ENCODE results near the gene MAP2K5.

Gene MAP2K5

DNA sequence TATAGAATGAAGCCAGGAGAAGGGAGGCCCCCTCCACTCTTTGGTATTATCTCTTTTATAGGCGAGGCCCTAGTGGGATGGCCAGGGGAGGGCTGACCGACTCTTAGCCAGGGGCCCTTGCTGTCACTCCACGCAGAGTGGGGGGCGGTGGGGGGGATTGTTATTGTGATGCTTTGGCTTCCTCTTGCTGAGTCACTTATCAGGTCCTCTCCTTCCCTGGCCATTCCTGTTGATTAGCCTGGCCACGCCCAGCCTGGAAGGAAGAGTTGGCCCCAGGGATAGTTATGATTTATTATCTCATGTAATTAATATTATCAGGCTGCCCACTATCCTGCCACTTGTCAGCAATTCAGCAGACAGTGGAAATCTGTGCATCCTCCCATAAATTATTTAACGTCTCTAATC lies 257.3 kb downstream of the MAP2K5 start:
- in situ Hi-C loops (cut with HindIII; ENCODE audit: low sequenced_read_pairs) = no loop called here

DNA sequence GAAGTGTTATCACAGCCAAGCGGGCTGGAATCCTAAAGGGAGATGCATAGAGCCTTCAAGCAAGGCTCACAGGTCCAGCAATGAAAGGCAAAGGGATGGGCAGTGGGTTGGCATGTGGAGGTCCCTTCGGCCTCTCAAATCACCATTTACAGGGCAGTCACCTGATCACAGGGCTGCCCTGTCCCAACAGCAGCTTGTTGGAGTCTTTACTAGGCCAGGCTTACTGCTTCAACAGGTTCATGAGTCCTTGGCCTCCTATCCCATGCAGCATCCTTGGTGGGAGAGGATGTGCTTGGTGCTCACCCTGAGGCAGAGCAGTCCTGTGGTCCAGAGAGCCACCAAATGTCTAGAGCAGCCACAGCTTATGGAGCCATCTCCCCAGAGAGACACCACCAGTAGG lies 258.6 kb downstream of the MAP2K5 start:
- in situ Hi-C loops (cut with HindIII; ENCODE audit: low sequenced_read_pairs) = no loop called here

DNA sequence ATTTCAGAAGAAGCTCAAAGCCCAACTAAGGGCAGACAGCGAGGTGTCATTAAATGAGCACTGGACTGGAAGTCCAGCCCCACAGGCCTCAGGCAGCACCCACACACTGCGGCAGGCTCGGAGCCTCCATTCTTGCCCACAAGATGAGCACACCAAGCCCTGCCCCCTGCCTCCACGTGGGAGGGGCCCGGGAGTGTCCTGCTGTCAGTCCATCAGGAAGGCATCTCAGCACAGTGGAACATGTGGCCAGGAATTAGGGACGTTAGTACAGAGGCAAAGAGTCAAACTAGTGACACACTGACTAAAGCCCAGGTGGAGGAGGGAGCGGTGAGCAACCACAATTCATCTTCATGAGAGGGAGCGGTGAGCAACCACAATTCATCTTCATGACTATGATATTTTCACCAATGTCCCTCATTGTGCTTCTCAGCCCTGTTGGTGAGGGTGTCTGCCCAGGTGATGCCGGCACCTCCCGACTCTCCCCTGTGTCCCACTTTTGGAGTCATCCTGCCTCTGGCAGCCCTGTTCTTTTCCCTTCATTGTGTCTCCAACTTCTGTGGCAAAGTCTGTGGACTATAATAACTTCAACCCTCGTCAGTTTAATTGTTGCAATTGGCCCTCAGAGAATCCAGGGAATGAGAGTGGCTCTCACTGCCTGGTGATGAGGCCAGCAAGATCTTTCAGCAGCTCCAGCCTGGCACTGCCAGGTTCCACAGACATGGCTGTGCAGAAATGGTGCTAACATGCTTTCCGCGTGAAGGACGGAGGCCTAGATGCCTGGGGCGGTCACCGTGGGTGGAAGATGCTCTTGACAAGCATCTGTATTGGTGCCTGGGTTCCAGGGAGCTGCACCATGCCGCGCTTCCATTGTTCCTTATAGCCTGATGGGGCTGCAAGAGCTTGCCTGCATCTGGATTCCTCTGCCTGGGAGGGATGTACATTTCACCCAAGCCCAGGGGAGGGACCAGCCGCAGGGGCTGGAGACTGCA lies 259.7 kb downstream of the MAP2K5 start:
- in situ Hi-C loops (cut with HindIII; ENCODE audit: low sequenced_read_pairs) = no loop called here

DNA sequence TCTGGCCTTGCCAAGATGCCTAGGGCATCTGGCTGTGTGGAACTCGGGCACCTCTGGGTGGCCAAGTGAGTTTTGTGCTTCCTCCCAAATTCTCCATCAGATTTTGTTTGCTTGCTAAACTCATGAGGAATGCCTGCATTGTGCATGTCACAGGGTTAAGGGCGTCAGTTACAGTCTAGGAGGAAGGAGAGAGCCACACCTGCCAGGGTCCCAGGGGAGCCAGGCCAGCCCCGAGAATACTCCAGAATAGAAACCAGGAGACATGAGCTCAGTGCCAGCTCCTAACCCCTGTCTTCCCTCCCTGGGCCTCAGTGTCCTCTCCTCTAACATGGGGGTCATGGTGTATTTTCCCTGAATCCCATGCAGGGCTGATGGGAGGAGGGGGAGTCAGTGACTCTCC lies 260.8 kb downstream of the MAP2K5 start:
- in situ Hi-C loops (cut with HindIII; ENCODE audit: low sequenced_read_pairs) = no loop called here

DNA sequence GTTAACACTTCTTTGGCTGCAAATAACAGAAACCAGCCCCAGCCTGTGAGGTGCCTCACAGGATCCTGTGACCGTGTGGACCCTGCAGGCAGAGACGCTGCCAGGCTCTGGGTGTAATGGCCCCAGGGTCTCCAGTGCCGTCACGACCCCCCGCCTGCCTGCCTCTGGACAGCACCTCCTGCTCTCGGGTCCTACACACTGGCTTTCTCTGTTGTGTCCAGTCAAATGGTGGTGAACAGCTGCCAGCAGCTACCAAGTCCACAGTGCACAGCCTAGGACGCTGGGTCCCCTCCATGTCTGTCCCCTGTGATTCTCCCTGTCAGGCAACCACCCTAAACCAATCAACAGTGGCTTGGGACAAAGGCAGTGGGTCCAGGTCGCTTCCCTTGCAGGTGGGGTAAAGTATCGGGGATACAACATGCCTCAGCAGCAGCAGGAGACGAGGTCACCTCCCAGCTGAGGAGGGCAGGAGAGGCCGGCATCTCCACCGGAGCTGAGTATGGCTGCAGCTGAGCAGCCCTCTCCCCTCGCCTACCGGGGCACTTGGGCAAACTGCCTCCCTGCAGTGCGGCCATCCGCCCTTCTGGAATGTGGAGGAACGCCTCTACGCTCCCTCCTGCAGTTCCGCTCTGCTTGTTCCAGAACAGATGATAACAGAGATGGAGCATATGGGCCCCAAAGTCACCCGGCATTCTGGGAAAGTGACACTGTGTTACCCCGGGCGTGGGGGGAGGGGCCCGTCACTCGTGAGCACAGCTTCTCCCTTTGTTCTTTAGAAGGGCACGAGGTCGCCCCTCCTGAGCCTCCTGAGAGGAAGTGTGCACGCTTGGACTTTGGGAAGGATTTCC lies 261.7 kb downstream of the MAP2K5 start:
- in situ Hi-C loops (cut with HindIII; ENCODE audit: low sequenced_read_pairs) = no loop called here

DNA sequence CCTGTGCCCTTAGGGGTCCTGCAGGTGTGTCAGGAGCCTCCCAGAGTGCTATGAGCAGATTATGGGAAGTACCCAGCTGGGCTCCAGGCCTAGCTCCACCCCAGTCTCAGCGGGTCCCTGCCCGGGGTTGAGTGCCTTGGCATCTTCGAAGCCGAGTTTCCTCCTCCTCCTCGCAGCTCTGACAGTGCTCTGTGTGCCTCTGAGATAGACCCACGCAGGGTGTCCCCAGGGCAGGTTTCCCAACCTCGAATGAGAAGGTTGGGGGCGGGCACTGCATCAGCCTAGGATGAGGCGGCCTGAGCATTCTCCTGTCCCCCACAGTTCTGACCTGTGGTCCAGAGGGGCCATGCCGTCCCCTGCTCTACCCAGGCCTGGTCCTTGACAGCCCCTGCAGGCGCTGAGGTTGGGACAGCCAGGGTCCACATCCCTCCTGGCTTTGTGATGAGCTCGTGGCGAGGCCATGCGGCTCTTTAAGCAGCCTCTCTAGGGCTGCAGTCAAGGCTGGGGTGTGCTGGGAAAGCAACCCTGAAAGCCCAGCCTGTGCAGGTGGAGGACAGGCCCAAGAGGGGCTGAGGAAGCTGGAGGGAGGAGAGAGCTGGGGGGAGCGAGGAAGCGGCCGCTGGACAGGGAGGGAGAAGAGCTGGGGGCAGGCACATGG lies 262.6 kb downstream of the MAP2K5 start:
- in situ Hi-C loops (cut with HindIII; ENCODE audit: low sequenced_read_pairs) = no loop called here

DNA sequence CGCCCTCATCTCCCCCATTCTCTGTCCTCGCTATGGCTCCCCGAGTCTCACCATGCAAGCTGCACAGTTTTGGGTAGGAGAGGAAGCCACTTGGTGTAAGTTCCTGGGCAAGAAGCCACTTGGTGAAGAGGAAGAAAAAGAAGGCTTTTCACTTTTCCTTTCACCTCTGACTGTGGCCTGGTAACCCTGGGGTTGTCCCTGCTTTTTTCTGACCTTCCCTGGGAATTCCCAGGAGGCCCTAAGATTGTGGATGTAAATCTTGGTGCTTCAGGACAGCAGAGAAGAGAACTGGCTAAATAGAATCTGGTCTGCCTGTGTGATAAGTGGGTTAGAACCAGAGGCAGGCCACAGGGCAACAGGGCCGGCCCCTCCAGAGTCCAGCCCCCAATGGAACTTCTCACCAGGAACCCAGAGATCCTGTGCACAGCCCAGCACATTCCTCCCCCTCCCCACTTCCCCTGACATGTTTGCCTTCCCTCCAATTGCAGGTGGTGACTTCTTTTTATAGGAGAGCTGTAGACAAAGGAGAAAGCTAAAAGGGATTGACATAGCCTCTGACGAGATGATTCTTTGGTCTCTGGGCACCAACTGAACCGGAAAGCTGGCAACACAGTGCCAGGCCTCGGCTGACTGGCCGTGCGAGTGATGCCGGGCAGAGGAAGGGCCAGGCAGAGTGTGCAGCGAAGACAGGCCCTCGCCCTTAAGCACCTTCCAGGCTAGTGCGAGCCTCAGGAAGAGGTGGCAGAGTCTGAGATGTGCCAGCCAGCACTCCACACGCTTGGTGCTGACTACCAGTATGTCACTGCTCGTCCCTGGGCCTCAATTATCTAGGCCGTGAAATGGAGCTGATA lies 263.4 kb downstream of the MAP2K5 start:
- in situ Hi-C loops (cut with HindIII; ENCODE audit: low sequenced_read_pairs) = no loop called here

DNA sequence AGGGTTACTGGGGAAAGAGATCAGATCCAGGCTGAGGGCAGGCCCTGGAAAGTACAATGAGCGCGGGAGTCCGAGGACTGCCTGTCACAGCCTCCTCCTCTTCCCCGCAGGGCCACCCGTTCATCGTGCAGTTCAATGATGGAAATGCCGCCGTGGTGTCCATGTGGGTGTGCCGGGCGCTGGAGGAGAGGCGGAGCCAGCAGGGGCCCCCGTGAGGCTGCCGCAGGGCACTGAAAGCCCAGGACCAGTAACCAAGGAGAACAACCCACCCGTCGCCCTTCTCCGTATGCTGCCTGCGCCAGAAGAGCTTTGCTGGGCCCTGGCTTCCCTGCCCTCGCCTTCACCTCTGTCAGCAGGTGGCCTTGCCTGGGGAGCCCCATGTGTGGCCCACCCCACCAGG lies 264.0 kb downstream of the MAP2K5 start:
- in situ Hi-C loops (cut with HindIII; ENCODE audit: low sequenced_read_pairs) = no loop called here

DNA sequence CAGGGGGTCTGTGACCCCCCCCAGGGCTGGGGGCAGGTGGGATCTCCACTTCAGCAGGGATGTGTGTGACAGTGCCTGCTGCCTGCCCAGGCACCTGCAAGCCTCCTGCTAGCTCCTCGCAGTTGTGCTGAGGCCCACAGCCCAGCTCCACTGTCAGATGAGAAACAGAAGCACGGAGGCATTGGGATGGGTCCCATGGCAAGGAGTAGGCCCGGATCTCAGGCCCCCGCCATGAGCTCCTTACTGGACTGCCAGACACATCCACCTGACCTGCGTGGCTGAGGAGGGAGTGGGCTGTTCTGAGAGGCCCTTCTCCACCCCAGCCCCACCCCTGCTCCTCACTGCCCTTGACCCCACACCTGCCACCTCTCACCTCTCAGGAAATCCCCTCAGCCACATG lies 264.6 kb downstream of the MAP2K5 start:
- in situ Hi-C loops (cut with HindIII; ENCODE audit: low sequenced_read_pairs) = no loop called here

DNA sequence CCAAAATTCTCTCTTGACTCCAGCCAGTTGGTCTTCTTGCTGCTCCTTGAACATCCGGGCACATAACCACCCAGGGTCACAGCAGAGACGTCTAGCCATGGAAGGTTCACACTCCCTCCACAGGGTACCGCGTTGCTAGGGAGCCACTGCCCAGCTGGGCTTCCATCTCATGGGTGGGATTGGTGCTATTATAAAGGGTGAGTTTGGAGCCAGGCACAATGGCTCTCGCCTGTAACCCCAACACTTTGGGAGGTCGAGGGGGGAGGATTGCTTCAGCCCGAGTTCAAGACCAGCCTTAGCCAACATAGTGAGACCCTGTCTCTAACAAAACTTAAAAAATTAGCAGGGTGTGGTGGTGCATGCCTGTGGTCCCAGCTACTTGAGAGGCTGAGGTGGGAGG lies 265.3 kb downstream of the MAP2K5 start:
- in situ Hi-C loops (cut with HindIII; ENCODE audit: low sequenced_read_pairs) = no loop called here

DNA sequence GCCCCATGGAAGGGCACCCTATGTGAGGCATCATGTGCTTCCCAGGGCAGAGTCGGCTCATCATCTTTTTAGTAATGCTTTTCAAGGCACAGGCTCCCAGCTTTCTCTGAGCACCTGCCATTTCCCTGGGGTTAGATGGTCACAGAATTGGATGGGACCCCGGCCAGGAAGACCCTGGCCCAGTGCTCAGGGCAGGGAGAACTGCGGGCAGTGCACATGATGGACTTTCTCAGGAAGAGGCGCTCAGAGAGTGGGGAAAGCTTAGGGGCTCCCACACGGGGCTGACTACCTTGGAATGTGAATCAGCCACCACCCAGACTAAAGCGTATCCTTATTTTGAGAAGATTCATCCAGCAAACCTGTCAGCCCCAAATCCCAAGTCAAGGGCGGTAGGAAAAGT lies 266.3 kb downstream of the MAP2K5 start:
- in situ Hi-C loops (cut with HindIII; ENCODE audit: low sequenced_read_pairs) = no loop called here

DNA sequence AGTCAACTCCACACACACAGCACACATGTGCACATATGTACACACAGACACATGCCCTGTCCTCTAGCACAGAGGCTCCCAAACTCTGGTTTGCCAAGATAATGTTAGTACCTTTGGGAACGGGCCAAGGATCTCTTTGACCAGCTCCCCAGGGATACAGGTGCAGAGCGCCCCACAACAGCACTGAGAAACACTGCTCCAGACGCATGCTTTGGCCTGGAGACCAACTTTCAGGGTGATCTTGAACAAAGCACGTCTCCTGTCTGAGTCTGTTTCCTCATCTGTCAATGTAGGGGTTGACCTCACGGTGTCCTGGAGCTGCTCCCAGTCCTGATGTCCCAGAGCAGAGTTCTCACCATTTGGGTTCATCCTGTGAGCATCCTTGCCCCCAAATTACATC lies 266.9 kb downstream of the MAP2K5 start:
- in situ Hi-C loops (cut with HindIII; ENCODE audit: low sequenced_read_pairs) = no loop called here

DNA sequence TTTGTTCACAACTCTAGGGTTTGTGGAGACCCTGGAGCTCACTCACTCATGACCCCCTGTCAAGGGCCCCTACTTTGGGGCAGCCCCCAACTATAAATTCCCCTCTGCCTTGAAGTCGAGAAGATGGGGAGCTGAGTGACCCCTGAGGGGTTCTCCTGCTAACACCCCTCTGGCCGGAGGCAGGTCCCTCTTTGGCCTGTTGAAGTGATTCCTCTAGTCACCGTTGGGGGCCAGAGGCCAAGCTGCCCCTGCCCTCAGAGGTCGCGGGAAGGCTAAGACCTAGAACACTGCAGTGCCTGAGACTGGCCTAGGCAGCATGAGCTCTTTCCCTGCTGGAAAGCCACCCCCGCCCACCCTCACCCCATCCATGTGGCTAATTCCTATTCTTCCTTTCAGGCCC lies 267.4 kb downstream of the MAP2K5 start:
- in situ Hi-C loops (cut with HindIII; ENCODE audit: low sequenced_read_pairs) = no loop called here

DNA sequence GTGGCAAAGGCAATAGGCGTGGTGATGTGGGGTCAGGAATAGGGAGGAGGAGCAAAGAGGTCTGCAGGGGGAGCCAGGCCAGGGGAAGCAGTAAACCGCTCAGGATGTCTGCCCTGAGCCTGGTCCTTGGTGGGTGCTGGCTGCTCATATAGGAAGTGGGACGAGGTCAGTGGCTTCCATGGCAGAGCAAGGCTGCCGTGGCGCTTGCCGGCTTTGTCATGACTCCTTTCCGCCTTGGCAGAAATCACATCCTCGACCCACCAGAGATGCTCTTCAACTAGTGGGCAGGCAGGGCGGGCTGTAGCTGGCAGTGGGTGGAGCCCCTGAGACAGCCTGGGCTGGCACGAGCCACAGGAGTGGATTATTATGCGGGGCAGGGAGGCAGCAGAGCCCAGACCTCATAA lies 269.7 kb downstream of the MAP2K5 start:
- in situ Hi-C loops (cut with HindIII; ENCODE audit: low sequenced_read_pairs) = no loop called here

DNA sequence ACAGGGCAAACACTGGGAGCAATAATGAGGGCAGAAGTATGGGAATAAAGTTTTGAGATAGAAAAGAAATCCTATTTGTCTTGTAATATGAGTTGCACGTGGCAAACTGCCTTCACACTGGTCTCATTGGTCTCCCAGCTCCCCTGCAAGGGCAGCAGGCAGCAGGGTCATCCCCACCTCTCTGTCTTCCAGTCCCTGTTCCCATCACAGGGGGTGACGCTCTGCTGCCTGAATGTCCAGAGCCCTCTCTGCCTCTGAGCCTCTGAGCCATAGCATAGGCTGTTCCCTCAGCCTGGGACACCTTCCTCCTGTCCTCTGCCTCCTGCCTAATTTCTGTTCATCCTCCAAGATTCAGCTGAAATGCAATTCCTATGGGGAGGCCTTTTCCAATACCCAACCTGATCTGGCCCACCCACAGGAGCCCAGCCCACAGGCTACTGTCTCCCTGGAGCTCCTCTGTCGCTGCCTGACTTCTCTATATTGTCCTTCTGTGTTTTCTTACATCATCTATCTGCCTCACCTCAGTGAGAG lies 270.7 kb downstream of the MAP2K5 start:
- in situ Hi-C loops (cut with HindIII; ENCODE audit: low sequenced_read_pairs) = no loop called here

DNA sequence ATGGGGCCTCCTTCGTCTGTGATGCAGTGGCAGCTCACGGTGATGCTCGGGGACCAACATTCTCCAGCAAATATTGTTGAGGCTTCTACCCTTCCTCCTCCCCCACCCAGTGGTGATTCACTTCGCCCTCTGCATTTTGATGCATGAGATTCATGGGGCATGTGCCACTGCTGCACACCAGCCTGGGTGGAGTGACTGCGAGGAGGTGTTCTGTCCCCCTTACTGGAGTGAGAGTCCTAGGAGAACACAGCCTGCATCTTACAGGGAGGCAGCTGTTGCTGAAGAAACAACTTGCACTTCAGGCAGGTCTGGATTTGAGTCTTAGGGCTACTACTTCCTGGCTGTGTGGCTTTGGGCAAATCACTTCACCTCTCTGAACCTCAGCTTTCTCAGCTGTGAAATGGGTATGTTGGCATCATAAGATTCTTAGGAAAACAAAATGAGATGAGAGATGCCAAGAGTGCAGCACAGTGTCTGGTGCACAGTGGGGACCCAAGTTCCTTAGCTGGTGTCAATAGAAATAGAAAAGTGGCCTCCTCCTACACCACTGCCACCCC lies 272.6 kb downstream of the MAP2K5 start:
- in situ Hi-C loops (cut with HindIII; ENCODE audit: low sequenced_read_pairs) = no loop called here

DNA sequence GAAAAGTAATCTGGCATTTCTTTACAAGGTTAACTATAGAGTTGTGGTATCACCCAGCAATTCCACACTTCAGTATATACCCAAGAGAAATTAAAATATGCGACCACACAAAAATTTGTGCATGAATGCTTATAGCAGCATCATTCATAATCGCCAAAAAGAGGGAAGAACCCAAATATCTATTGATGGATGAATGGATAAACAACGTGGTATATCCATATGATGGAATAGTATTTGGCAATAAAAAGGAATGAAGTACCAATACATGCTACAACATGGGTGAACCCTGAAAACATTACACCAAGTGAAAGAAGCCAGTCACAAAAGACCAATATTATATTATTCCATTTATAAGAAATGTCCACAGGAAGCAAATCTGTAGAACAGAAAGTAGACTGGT lies 274.2 kb downstream of the MAP2K5 start:
- in situ Hi-C loops (cut with HindIII; ENCODE audit: low sequenced_read_pairs) = no loop called here

DNA sequence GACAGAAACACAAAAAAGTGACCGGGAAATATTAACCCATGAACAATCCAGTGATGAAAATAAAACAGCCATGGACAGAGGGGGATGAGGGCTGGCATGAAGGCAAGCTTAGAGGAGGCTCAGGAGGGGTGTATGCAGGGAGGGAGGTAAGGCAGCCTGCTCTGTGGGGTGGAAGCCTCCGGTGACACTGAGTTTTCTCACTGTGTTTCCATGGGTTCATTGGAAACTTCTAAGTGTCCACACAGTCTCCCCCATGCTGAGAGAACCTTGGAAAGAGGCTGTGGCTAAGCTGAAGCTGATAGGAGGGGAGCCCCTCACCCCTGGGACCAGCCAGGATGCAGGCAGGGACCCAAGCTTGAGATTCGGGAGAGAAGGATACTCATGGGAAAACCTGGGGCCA lies 276.0 kb downstream of the MAP2K5 start:
- in situ Hi-C loops (cut with HindIII; ENCODE audit: low sequenced_read_pairs) = no loop called here

DNA sequence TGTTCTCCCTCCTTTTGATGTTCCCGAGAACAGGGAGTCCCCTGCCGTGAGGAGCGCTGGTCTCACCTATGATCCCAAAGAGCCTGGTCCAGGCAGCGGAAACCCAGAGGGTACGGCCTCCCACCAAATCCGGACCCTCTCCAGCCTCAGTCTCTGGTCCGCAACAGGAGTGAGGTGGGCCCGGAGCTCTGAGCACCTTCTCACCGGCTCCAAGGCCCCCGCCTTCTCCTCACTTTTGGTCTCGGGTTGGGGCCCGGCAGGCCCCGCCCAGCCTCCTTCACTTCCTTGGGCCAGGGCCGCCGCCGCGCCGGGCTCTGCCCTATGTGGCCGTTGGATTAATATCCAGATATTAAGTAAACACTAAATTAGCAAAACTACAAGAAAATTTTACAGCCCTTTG lies 277.1 kb downstream of the MAP2K5 start:
- in situ Hi-C loops (cut with HindIII; ENCODE audit: low sequenced_read_pairs) = no loop called here

All from DLD1 (cell line).